Gastrocnemius medialis (tissue), 4 donors: ENCODE data around the gene CNP. TPM values are rescaled to one million over a fixed set of nuclear protein-coding genes. Genes with fewer than 3 reads are reported as not detected.

Experiments used
- ATAC-seq, 2 donors: fragments of 150-250 bp; one replicate each; pipeline ENCODE4 v1.9.1; 2016
- DNase-seq, 2 donors: peaks; one replicate each; pipeline ENCODE4 v3.0.0-alpha.2; 2019
- H3K27ac ChIP-seq, 4 donors: fragments of 200-600 bp; sonication (generic); 1 replicate in 1 of 4; 2 replicates in 3 of 4; pipeline ENCODE4 v1.5.1; 2016 to 2018; ENCODE audit warnings: mild to moderate bottlenecking in 2 of 4, moderate library complexity in 1 of 4
- H3K27me3 ChIP-seq, 3 donors: fragments of 200-600 bp; sonication (generic) in 2 of 3; 1 replicate in 1 of 3; 2 replicates in 2 of 3; pipeline versions ENCODE4 v1.5.1 to v1.6.0; 2016 to 2019; ENCODE audit warnings: mild to moderate bottlenecking in 1 of 3, moderate library complexity in 1 of 3
- H3K36me3 ChIP-seq, 2 donors: fragments of 200-600 bp; sonication (generic) in 1 of 2; one replicate each; pipeline ENCODE4 v1.5.1; 2017 to 2018
- H3K4me1 ChIP-seq, 2 donors: fragments of 200-600 bp; sonication (generic) in 1 of 2; one replicate each; pipeline ENCODE4 v1.5.1; 2016 to 2017; ENCODE audit warnings: mild to moderate bottlenecking in 2 of 2
- H3K4me3 ChIP-seq, 4 donors: fragments of 200-600 bp; sonication (generic) in 3 of 4; 1 replicate in 1 of 4; 2 replicates in 3 of 4; pipeline ENCODE4 v1.5.1; 2016 to 2019; ENCODE audit warnings: mild to moderate bottlenecking in 2 of 4
- H3K9me3 ChIP-seq, 3 donors: fragments of 200-600 bp; sonication (generic) in 2 of 3; 1 replicate in 1 of 3; 2 replicates in 2 of 3; pipeline ENCODE4 v1.5.1; 2016 to 2019
- POLR2A ChIP-seq, 2 donors: fragments of 450-650 bp; IDR thresholded peaks; one replicate each; pipeline ENCODE4 v1.6.1; 2017; ENCODE audit warnings: antibody characterized with exemption in 2 of 2, mild to moderate bottlenecking in 2 of 2, moderate library complexity in 2 of 2
- in situ Hi-C, 4 donors: fragments of 200-750 bp; cut with MboI; loops; one replicate each; pipeline versions ENCODE4 v1.15.0 to v1.8.0; 2017; ENCODE audit warnings: low sequenced_read_pairs in 4 of 4
- intact Hi-C: fragments of 100-400 bp; cut with DNase I; formaldehyde crosslinking; loops from one replicate; pipeline ENCODE4 v1.15.1; 2023; ENCODE audit warnings: low total_unique reads
- total RNA-seq, 4 donors: library from RNA; depleted of rRNA; stranded (reverse); fragments of >200 nt; gene quantifications; one replicate each; pipeline versions ENCODE4 v1.1.0 to v1.2.3, GENCODE V29; 2016
- TF ChIP-seq, protein P1 (sequence below), 5 experiments: fragments of 450-650 bp in 3 of 5; fragments of 200-600 bp in 2 of 5; sonication (generic) in 2 of 5; IDR thresholded peaks in 4 of 5; conservative IDR thresholded peaks in 1 of 5; 1 replicate in 4 of 5; 2 replicates in 1 of 5; pipeline ENCODE4 v1.5.1; 2016 to 2019; ENCODE audit warnings: antibody characterized with exemption in 5 of 5, mild to moderate bottlenecking in 3 of 5, moderate library complexity in 3 of 5

Gene CNP
- total RNA-seq, 4 donors from 2014 or later: 15.1 to 26.2 (median 20.4) TPM

DNA sequence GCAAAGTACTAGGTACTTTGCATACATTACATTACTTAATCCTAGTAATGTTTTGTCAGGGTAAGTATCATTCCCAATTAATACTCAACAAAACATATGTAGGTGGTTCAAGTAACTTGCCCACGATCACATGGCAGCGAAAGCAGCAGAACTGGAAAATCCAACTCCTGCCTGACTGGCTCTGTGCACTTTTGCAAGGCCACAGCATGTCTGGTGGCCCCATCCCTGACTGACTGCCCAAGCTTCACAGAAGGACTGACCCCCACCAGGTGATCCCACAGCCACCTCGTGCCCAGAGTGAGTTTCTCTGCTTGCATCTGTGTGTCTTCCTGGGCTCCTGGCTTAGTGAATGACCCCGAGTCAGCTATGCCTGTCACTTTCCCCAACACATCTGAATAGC, 11.4 kb downstream of the CNP start:
- H3K4me3 ChIP-seq: no peak overlapping the region
- peaks cover 4 to 92% of the 10 kb centered on the region in 2 donors for H3K36me3 ChIP-seq
- intact Hi-C loops: no loop called here
- DNase-seq (no peak), ATAC-seq (no peak)
- no peaks in the 10 kb centered on the region for H3K27me3 ChIP-seq
- TF ChIP-seq, protein P1, sequence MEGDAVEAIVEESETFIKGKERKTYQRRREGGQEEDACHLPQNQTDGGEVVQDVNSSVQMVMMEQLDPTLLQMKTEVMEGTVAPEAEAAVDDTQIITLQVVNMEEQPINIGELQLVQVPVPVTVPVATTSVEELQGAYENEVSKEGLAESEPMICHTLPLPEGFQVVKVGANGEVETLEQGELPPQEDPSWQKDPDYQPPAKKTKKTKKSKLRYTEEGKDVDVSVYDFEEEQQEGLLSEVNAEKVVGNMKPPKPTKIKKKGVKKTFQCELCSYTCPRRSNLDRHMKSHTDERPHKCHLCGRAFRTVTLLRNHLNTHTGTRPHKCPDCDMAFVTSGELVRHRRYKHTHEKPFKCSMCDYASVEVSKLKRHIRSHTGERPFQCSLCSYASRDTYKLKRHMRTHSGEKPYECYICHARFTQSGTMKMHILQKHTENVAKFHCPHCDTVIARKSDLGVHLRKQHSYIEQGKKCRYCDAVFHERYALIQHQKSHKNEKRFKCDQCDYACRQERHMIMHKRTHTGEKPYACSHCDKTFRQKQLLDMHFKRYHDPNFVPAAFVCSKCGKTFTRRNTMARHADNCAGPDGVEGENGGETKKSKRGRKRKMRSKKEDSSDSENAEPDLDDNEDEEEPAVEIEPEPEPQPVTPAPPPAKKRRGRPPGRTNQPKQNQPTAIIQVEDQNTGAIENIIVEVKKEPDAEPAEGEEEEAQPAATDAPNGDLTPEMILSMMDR (IDR thresholded peaks at IDR 0.05 in 4 of 5, conservative IDR thresholded peaks at IDR 0.05 in 1 of 5): no peak
- TF ChIP-seq POLR2A (IDR thresholded peaks at IDR 0.05): no peak
- no peaks in the 10 kb centered on the region for H3K9me3 ChIP-seq
- H3K4me1 ChIP-seq: peaks cover 9 to 25% of the 10 kb centered on the region in 2 donors
- in situ Hi-C loops: no loop called here
- H3K27ac ChIP-seq: no peak overlapping the region

GRCh38 chr17:41982026-41982760, 15.6 kb downstream of the CNP start:
- H3K27me3 ChIP-seq: no peaks in the 10 kb centered on the region
- no peaks in the 10 kb centered on the region for H3K9me3 ChIP-seq
- no peak for TF ChIP-seq POLR2A (IDR thresholded peaks at IDR 0.05)
- TF ChIP-seq, protein P1 (IDR thresholded peaks at IDR 0.05 in 4 of 5, conservative IDR thresholded peaks at IDR 0.05 in 1 of 5): no peak
- peaks cover 0 to 87% of the 10 kb centered on the region in 2 donors for H3K36me3 ChIP-seq
- peak overlapping the region in 1 of 4 donors; percentile 42 for H3K27ac ChIP-seq
- DNase-seq (no peak), ATAC-seq (peak in 1 of 2 donors; percentile 63)
- H3K4me3 ChIP-seq: no peak overlapping the region
- intact Hi-C loops: no loop called here
- in situ Hi-C loops: no loop called here
- peaks cover 0 to 6% of the 10 kb centered on the region in 2 donors for H3K4me1 ChIP-seq

DNA sequence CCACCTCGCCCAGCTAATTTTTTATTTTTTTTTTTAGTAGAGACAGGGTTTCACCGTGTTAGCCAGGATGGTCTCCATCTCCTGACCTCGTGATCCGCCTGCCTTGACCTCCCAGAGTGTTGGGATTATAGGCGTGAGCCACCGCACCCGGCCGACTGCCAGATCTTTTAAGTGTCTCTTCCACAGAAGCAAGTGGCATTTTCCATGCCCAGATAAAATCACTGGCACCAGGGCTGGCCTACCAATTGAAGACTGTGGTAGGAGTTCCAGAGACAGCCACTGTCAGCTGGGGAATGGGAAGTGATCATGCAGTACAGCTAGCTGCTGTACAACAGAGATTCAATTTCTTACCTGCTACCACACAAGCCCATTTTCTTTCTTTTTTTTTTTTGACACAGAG, 17.9 kb downstream of the CNP start:
- intact Hi-C loops: no loop called here
- in situ Hi-C loops: no loop called here
- H3K4me1 ChIP-seq: peaks cover 0 to 6% of the 10 kb centered on the region in 2 donors
- no peaks in the 10 kb centered on the region for H3K9me3 ChIP-seq
- peaks cover 0 to 88% of the 10 kb centered on the region in 2 donors for H3K36me3 ChIP-seq
- DNase-seq (no peak), ATAC-seq (no peak)
- H3K27me3 ChIP-seq: no peaks in the 10 kb centered on the region
- no peak overlapping the region for H3K4me3 ChIP-seq
- no peak overlapping the region for H3K27ac ChIP-seq
- TF ChIP-seq, protein P1 (IDR thresholded peaks at IDR 0.05 in 4 of 5, conservative IDR thresholded peaks at IDR 0.05 in 1 of 5): no peak
- TF ChIP-seq POLR2A (IDR thresholded peaks at IDR 0.05): no peak

- H3K4me1 ChIP-seq: peaks cover 0 to 6% of the 10 kb centered on the region in 2 donors
- H3K27ac ChIP-seq: no peak overlapping the region
- H3K27me3 ChIP-seq: no peaks in the 10 kb centered on the region
- intact Hi-C loops (no loop called here), in situ Hi-C loops (no loop called here)
- no peak for TF ChIP-seq POLR2A (IDR thresholded peaks at IDR 0.05)
- TF ChIP-seq, protein P1 (IDR thresholded peaks at IDR 0.05 in 4 of 5, conservative IDR thresholded peaks at IDR 0.05 in 1 of 5): no peak
- no peak overlapping the region for H3K4me3 ChIP-seq
- H3K36me3 ChIP-seq: peaks cover 1 to 89% of the 10 kb centered on the region in 2 donors
- no peak for DNase-seq
- peak in 1 of 2 donors; percentile 38 for ATAC-seq
- H3K9me3 ChIP-seq: no peaks in the 10 kb centered on the region
These were observed 19.3 kb downstream of the CNP start for GRCh38 chr17:41985919-41986318.
